HUES64 (cell line): ENCODE results near the gene KCND3.

Experiments
- H3K27ac ChIP-seq: 2 replicates; pipeline ENCODE4 v1.7.0; 2013; ENCODE audit warnings: low read depth, low read length, inconsistent platforms
- H3K27me3 ChIP-seq: 2 replicates; pipeline ENCODE4 v1.6.1; 2013; ENCODE audit warnings: mild to moderate bottlenecking, low read length; ENCODE audit not compliant: insufficient read depth
- H3K36me3 ChIP-seq: 2 replicates; pipeline ENCODE4 v1.6.1; 2013; ENCODE audit warnings: mild to moderate bottlenecking, low read length; ENCODE audit not compliant: insufficient read depth
- H3K4me1 ChIP-seq: 2 replicates; pipeline ENCODE4 v1.6.1; 2013; ENCODE audit warnings: mild to moderate bottlenecking, low read length, moderate library complexity; ENCODE audit not compliant: insufficient read depth
- H3K4me3 ChIP-seq: 2 replicates; pipeline ENCODE4 v1.5.1; 2013; ENCODE audit warnings: mild to moderate bottlenecking, low read length, moderate library complexity
- H3K9ac ChIP-seq: 2 replicates; pipeline ENCODE4 v1.6.1; 2013; ENCODE audit warnings: mild to moderate bottlenecking, low read depth, low read length
- H3K9me3 ChIP-seq: 2 replicates; pipeline ENCODE4 v1.6.1; 2013; ENCODE audit warnings: low read depth, low read length; ENCODE audit not compliant: insufficient read depth
- WGBS: fragments of 150-250, 120-280 bp; methylation state at CpG from one replicate; pipeline ENCODE4 v1.1.7; 2013; ENCODE audit warnings: missing lambda C conversion rate; 5-methylcytosine and 5-hydroxymethylcytosine counted together

Gene KCND3

DNA sequence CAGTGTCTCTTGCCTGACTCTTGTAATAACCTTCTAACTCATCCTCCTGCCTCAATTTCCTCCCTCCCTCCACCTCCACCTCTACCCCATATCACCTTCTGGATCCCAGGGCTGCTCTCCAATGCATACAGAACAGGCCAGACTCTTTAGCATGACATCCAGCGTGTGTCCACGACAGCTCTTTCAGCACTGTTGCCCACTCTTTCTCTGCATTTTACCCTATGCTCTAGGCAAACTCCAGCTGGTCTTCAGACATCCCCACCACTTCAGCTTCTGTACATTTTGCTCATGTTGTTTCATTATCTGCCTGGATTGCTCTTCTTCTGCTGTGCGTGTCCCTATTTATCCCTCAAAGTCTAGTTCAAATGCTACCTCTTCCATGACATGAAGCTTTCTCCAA lies 255.0 kb downstream of the KCND3 start:
- no peak overlapping the region for H3K9ac ChIP-seq
- H3K27ac ChIP-seq, result no peak overlapping the region
- H3K9me3 ChIP-seq, result no peaks in the 10 kb centered on the region
- 95% methylated on average over 3 of the region's 3 CpGs for WGBS
- peaks cover 5% of the 10 kb centered on the region; the same call in 1 of the 2 replicates for H3K27me3 ChIP-seq
- peaks cover 37% of the 10 kb centered on the region for H3K4me1 ChIP-seq
- no peaks in the 10 kb centered on the region for H3K36me3 ChIP-seq
- H3K4me3 ChIP-seq, result no peak overlapping the region

DNA sequence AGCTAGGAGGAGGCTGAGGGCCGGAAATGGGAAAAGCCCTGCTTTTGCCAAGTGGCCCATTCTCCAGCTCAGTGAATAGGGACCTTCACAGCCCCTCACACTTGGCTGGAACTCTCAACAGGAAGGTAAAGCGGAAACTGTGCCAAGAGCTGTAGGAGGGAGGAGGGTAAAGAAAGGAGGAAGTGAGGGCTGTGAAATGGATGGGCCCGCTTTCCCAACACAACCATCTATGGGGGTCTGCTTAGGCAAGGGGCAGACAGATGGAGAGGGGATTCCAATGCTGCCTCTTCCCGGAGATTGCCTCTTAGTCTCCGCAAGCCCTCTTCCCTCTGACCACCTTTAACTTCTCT lies 255.5 kb downstream of the KCND3 start:
- WGBS, result 96% methylated on average over 5 of the region's 5 CpGs
- Histone ChIP-seq H3K27ac (no peak overlapping the region), H3K4me1 (peaks cover 39% of the 10 kb centered on the region)

DNA sequence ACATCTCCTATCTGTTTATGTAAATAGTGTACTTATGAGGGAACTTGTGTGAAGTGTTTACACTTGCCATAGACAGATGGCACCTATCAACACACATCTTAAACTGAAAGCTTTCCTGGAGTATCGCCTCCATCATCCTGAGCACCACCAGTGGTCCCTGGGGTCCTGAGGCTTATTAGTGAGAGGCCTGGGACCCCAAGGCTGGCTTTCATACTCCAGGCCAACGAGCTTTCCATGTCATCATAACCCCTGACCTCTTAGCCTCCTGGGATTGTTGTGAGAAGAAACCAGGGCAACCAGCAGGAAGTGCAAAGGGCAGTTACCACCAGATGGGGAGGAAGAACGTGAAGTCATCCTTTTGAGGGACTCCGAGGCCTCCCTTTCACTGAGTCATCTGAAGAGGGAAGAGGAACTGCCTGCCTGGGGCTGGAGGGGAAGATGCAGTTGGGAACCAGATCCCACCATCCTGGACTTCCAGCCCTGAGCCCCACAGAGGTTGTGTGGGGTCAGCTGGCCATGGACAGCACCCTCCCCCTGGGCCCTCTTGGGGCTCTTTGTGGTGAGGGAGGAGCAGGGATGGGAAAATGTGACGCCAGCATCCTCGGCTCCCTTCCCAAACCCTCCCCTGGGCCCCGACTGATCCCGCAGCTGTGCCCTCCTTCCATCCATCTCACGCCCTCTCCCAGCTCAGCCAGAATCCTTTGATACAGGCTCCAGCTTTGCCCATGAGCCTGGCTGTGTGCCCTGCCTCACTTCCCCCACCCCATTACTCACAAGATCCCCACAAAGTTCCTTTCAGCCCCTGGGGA lies 256.1 kb downstream of the KCND3 start:
- Histone ChIP-seq H3K27ac (no peak overlapping the region), H3K27me3 (peaks cover 5% of the 10 kb centered on the region; the same call in 1 of the 2 replicates), H3K9ac (no peak overlapping the region), H3K4me3 (no peak overlapping the region), H3K4me1 (peaks cover 39% of the 10 kb centered on the region), H3K36me3 (no peaks in the 10 kb centered on the region), H3K9me3 (no peaks in the 10 kb centered on the region)
- 89% methylated on average over 9 of the region's 9 CpGs for WGBS

More for the DNA sequence above, 255.5 kb downstream of the KCND3 start:
- Histone ChIP-seq H3K9ac (no peak overlapping the region), H3K9me3 (no peaks in the 10 kb centered on the region), H3K4me3 (no peak overlapping the region), H3K27me3 (peaks cover 5% of the 10 kb centered on the region; the same call in 1 of the 2 replicates), H3K36me3 (no peaks in the 10 kb centered on the region)

DNA sequence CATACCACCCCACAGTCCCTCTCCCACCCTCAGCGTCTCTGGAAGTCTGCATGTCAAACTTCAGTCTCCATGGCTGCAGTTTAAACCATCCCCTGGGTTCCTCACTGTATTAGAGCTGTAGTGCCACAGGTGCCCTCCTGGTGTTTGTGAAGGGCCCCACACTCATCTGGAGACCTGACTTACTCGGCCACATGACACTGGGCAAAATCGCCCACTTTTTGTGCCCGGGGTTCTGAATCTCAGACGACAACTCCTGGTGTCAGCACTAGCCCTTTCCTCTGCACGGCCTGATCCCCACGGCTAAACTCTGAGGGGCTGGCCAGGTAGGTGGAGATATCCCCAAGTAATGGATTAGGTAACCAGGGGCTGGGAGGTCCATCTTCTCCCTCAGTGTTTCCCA lies 256.8 kb downstream of the KCND3 start:
- Histone ChIP-seq H3K27ac (no peak overlapping the region), H3K4me1 (peaks cover 34% of the 10 kb centered on the region), H3K27me3 (peaks cover 5% of the 10 kb centered on the region; the same call in 1 of the 2 replicates), H3K36me3 (no peaks in the 10 kb centered on the region), H3K9me3 (no peaks in the 10 kb centered on the region), H3K9ac (no peak overlapping the region), H3K4me3 (no peak overlapping the region)
- 95% methylated on average over 7 of the region's 7 CpGs for WGBS

DNA sequence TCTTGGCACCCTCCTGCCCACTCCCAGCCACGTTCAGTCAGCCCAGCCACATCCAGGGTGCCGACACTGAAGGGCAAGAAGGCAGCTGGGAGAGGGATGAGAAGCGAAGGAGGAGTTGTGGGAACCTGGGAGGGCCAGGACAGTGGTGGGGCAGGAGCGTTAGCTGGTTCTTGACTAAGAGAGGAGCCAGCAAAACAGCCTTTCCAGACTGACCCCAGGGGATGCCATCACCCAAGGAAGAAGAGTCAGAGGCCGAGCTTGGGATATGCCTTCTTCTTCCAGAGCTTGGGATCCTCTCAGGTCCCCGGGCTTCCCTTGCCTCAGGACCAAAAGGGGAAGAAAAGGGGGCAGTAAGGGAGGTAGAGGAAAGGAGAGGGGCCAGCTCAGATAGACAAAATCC lies 257.5 kb downstream of the KCND3 start:
- 80% methylated on average over 6 of the region's 6 CpGs for WGBS
- peaks cover 26% of the 10 kb centered on the region for H3K4me1 ChIP-seq
- no peak overlapping the region for H3K27ac ChIP-seq
- no peaks in the 10 kb centered on the region for H3K9me3 ChIP-seq
- H3K9ac ChIP-seq, result no peak overlapping the region
- peaks cover 4% of the 10 kb centered on the region for H3K36me3 ChIP-seq
- H3K27me3 ChIP-seq, result no peaks in the 10 kb centered on the region
- H3K4me3 ChIP-seq, result no peak overlapping the region

DNA sequence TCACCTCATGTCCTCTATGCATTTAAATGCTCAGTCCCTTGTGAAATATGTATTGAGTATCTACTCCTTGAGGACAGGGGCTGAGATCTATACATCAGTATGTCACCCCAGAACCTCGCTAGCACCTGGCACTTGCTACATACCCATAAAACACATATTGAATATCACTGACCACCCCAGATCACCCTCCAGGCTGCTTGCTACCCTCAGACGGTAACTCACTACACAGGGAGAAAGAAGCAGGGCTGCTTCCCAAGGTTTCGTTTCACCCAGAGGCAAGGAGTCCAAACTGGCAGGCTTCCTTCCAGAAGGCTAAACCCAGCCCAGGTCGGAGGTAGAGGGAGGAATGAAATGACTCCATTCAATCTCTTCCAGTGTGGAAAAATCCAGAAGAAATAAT lies 258.8 kb downstream of the KCND3 start:
- Histone ChIP-seq H3K9ac (no peak overlapping the region), H3K9me3 (no peaks in the 10 kb centered on the region), H3K36me3 (peaks cover 6% of the 10 kb centered on the region), H3K4me3 (no peak overlapping the region), H3K27ac (no peak overlapping the region), H3K4me1 (peaks cover 15% of the 10 kb centered on the region), H3K27me3 (no peaks in the 10 kb centered on the region)
- 87% methylated on average over 4 of the region's 4 CpGs for WGBS

DNA sequence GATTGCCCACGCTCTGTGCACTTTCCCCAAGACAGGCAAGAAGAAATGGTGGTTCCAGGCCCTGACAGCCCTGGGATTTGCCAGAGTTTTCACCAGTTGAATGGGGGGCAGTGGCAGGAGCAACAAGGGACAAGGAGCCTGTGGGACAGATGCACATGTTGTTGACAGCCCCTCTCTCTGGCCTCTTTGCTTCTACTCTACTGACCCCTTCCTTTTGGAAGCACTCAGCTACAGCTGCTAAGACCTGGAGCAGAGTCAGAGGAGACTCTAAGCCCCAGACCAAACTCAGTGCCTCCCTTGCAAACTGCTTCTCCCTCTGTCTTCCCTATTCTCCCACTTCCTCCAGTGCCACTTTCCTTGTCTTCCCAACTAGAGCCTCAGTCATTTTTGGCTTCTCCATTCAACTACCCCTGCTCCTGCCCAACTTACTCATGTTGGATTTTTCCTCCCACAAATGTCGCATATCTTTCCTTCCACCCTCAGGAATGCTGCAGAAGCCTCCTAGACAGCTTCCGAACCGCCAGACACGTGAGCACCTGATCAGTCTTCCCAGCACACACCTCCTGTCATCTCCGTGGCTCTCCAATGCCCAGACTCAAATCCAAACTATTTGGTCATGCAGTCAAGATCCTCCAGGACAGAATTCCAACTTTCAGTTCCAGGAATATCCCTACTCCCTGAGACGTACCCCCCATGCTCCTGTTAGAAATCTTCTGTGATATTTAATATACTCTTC lies 259.4 kb downstream of the KCND3 start:
- H3K27me3 ChIP-seq, result no peaks in the 10 kb centered on the region
- H3K4me1 ChIP-seq, result peaks cover 15% of the 10 kb centered on the region
- H3K9ac ChIP-seq, result no peak overlapping the region
- H3K27ac ChIP-seq, result no peak overlapping the region
- H3K9me3 ChIP-seq, result no peaks in the 10 kb centered on the region
- WGBS, result 85% methylated on average over 7 of the region's 7 CpGs
- peaks cover 6% of the 10 kb centered on the region for H3K36me3 ChIP-seq
- H3K4me3 ChIP-seq, result no peak overlapping the region

DNA sequence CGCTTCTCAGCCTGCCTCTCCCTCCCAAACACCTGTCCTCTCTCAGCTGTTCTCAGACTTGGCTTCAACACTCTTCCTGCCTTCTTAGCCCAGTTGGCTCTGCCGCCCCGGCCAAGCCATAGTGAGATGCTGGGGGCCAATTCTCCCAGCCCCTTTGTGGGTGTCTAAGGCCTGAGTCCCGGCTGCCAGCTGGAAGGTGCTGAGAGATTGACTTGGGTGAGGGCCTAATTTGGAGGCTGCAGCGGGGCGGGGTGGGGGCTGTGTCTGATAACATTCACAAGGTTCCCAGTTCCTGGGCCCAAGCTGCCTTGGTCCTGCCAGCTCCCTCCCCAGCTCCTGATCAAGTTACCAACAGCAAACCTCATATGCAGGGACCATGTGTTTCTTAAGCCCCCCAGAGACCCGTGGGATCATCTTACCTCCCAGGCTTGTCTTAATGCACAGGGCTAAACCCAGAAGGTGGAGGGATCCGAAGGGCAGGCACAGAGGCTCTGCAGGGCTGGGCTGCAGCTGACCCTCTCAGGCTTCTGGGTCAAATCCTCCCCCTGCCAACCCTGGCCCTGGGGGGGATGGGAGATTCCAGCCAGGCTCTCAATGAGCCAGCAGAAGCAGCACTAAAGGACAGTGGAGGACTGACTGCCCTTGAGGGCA lies 260.1 kb downstream of the KCND3 start:
- WGBS, result 75% methylated on average over 8 of the region's 8 CpGs
- H3K4me3 ChIP-seq, result no peak overlapping the region
- no peak overlapping the region for H3K27ac ChIP-seq
- H3K27me3 ChIP-seq, result no peaks in the 10 kb centered on the region
- peaks cover 20% of the 10 kb centered on the region for H3K4me1 ChIP-seq
- no peak overlapping the region for H3K9ac ChIP-seq
- no peaks in the 10 kb centered on the region for H3K9me3 ChIP-seq
- peaks cover 6% of the 10 kb centered on the region for H3K36me3 ChIP-seq

DNA sequence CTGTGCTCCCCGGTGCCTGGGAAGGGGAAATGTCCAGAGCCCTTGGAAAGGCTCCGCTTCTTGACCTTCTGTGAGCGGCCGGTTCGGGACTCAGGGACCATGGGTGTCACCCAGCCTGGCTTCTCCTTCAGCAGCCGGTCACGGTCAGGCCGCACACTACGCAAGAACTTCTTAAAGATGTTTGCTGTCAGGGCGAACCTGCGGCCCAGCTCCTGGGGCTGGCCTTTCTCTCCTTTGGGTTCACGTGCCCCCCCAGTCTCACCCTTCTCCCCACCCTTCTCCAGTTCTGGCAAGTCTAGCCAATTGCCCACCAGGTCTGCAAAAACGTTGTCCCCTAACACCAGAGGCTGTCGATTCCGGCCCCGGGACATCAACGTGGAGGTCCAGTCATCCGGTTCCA lies 262.4 kb downstream of the KCND3 start:
- 88% methylated on average over 18 of the region's 18 CpGs for WGBS
- Histone ChIP-seq H3K4me1 (peaks cover 20% of the 10 kb centered on the region), H3K9me3 (no peaks in the 10 kb centered on the region), H3K9ac (no peak overlapping the region), H3K4me3 (no peak overlapping the region), H3K27me3 (no peaks in the 10 kb centered on the region), H3K27ac (no peak overlapping the region), H3K36me3 (peaks cover 6% of the 10 kb centered on the region)

DNA sequence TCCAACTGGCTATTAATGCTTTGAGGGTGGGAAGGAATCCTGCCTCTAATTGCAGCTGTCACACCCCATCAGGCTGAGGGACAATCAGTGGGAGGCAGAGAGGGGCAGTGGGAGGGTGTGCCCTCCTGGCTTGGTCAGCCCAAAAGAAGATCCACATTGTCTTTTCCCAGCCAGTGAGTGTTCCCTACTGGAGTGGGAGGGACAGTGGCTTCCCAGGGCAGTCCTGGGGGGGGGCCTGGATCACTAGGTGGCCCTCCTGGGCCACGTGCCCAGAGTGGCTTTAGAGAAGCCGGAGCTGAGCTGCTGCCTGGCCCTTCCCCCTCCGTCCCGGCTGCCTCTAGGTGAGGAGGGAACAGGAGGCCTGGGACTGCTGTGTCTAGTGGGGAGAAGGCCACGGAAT lies 264.3 kb downstream of the KCND3 start:
- Histone ChIP-seq H3K27me3 (no peaks in the 10 kb centered on the region), H3K36me3 (peaks cover 6% of the 10 kb centered on the region), H3K4me1 (peaks cover 30% of the 10 kb centered on the region), H3K9me3 (no peaks in the 10 kb centered on the region), H3K9ac (no peak overlapping the region), H3K4me3 (no peak overlapping the region), H3K27ac (no peak overlapping the region)
- WGBS, result 35% methylated on average over 5 of the region's 5 CpGs

DNA sequence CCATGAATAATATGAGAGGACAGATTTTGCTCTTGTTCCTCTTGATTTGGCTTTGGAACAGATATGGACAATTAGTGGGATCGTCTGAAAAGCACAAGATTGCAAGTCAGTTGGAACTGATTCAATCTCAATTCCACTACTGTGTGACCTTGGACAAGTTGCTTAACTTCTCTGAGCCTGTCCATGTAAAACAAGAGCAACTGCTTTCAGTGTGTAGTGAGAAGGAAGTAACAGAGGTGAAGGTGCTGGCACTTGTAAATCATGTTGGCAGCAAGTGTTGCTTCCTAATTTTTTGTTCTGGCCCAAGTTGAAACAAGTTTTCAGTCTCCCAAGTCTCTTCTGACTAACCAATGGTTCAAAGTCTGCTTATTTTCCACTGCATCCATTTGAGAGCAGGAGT lies 265.6 kb downstream of the KCND3 start:
- 89% methylated on average over 1 of the region's 1 CpG for WGBS
- Histone ChIP-seq H3K27ac (no peak overlapping the region), H3K9ac (no peak overlapping the region), H3K4me3 (no peak overlapping the region), H3K27me3 (no peaks in the 10 kb centered on the region), H3K36me3 (peaks cover 6% of the 10 kb centered on the region), H3K4me1 (peaks cover 24% of the 10 kb centered on the region), H3K9me3 (no peaks in the 10 kb centered on the region)
